Kidney (tissue), 14 donors: ENCODE measurements around the gene GFOD2. TPM values are rescaled to one million over a fixed set of nuclear protein-coding genes. Genes with fewer than 3 reads are reported as not detected.

Source experiments
- DNase-seq, 5 donors: peaks; one replicate each; pipeline ENCODE4 v3.0.0-alpha.2; 2013 to 2020
- FAIRE-seq: peaks from 2 replicates; lab custom pipeline; 2012; peaks lifted over from hg19 to GRCh38; lab: Jason Lieb, UNC
- H3K27ac ChIP-seq, 2 donors: one replicate each; pipeline ENCODE4 v1.7.0; 2013; ENCODE audit warnings: low read depth in 2 of 2, low read length in 2 of 2, inconsistent platforms in 1 of 2
- H3K27me3 ChIP-seq: one replicate; pipeline ENCODE4 v1.7.1; 2013; ENCODE audit warnings: low read length, inconsistent platforms; ENCODE audit not compliant: control insufficient read depth, insufficient read depth
- H3K36me3 ChIP-seq, 3 donors: one replicate each; pipeline versions ENCODE4 v1.7.0 to v1.7.1; 2013; ENCODE audit warnings: low read length in 3 of 3, control low read depth in 1 of 3, inconsistent platforms in 1 of 3; ENCODE audit not compliant: insufficient read depth in 3 of 3, control insufficient read depth in 2 of 3
- H3K4me1 ChIP-seq, 3 donors: one replicate each; pipeline versions ENCODE4 v1.7.0 to v1.7.1; 2013; ENCODE audit warnings: low read length in 3 of 3, inconsistent platforms in 1 of 3, low read depth in 1 of 3; ENCODE audit not compliant: control insufficient read depth in 2 of 3, insufficient read depth in 2 of 3
- H3K4me3 ChIP-seq, 3 donors: one replicate each; pipeline versions ENCODE4 v1.7.0 to v1.8.1; 2013; ENCODE audit warnings: low read length in 3 of 3, control low read depth in 1 of 3, inconsistent platforms in 1 of 3
- H3K9ac ChIP-seq, 3 donors: one replicate each; pipeline versions ENCODE4 v1.7.0 to v1.7.1; 2013; ENCODE audit warnings: low read length in 3 of 3, control low read depth in 1 of 3, inconsistent platforms in 1 of 3
- H3K9me3 ChIP-seq, 3 donors: one replicate each; pipeline versions ENCODE4 v1.7.0 to v1.7.1; 2013; ENCODE audit warnings: low read length in 3 of 3, control low read depth in 1 of 3, inconsistent platforms in 1 of 3; ENCODE audit not compliant: control insufficient read depth in 2 of 3, insufficient read depth in 1 of 3
- intact Hi-C: fragments of 100-400 bp; cut with DNase I; formaldehyde crosslinking; loops from one replicate; pipeline ENCODE4 v1.11.1; 2022
- polyA plus RNA-seq: library from polyadenylated mRNA; stranded (reverse); fragments of 350-450 nt; fragmentation: Illumina TruSeq; extraction: RNeasy Lipid Tissue Mini Kit (QIAGEN cat#74804); gene quantifications from one replicate; pipeline ENCODE4 v1.2.3, GENCODE V29; 2014; ENCODE audit warnings: low read depth, low replicate concordance; ENCODE audit not compliant: insufficient read depth
- total RNA-seq: library from RNA; stranded (reverse); fragmentation: NEBNext Ultra II Directional; extraction: Animal tissue kit (Norgen Biotek cat#: 25700); gene quantifications from one replicate; pipeline ENCODE4 v1.2.1, GENCODE V29; 2021
- TF ChIP-seq, protein P1 (sequence below): IDR thresholded peaks from 3 replicates; pipeline ENCODE4 v1.5.1; 2012; ENCODE audit warnings: mild to moderate bottlenecking, moderate library complexity, borderline replicate concordance; ENCODE audit not compliant: insufficient read depth; ENCODE audit errors: extremely low read depth
- donor health status: control.
- donor health status: control.
- donor health status: control.
- donor health status: control.
- donor health status: control.
- donor health status: DM: yes; HTN: yes; CAD: no.
- donor health status: Normal renal cell carcinoma (clear cell type).

GFOD2 gene
- total and polyA plus RNA-seq, 2 donors from 2014 or later = 14.5 to 24.5 TPM

- Histone ChIP-seq H3K9ac (no peak overlapping the region), H3K4me1 (peaks cover 0 to 20% (median 19%) of the 10 kb centered on the region in 3 donors), H3K27me3 (no peaks in the 10 kb centered on the region), H3K9me3 (no peaks in the 10 kb centered on the region), H3K36me3 (no peaks in the 10 kb centered on the region), H3K27ac (no peak overlapping the region), H3K4me3 (no peak overlapping the region)
- TF ChIP-seq, protein P1, sequence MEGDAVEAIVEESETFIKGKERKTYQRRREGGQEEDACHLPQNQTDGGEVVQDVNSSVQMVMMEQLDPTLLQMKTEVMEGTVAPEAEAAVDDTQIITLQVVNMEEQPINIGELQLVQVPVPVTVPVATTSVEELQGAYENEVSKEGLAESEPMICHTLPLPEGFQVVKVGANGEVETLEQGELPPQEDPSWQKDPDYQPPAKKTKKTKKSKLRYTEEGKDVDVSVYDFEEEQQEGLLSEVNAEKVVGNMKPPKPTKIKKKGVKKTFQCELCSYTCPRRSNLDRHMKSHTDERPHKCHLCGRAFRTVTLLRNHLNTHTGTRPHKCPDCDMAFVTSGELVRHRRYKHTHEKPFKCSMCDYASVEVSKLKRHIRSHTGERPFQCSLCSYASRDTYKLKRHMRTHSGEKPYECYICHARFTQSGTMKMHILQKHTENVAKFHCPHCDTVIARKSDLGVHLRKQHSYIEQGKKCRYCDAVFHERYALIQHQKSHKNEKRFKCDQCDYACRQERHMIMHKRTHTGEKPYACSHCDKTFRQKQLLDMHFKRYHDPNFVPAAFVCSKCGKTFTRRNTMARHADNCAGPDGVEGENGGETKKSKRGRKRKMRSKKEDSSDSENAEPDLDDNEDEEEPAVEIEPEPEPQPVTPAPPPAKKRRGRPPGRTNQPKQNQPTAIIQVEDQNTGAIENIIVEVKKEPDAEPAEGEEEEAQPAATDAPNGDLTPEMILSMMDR = no peak
- FAIRE-seq (no peak), DNase-seq (no peak)
- intact Hi-C loops = loop anchor here (10.0 kb wide), 1 partner anchor 248 kb away; no protein-coding TSS in a partner anchor
Measured at GRCh38 chr16:67676516-67676915, 42.6 kb downstream of the GFOD2 start.

DNA sequence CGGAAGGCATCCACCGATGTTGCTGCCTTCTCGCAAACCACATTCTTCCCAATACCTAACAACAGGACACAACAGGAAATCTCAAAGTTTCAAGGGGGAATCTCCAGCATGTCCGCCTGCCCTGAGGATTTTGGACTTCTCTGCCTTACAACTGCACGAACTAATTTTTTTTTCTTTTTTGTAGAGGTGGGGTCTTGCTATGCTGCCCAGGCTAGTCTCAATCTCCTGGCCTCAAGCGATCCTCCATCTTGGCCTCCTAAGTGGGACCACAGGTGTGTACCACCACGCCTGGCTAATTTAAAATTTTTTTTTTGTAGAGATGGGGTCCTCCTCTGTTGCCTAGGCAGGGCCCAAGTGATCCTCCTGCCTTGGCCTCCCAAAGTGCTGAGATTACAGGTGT, 43.1 kb downstream of the GFOD2 start:
- FAIRE-seq = no peak
- no peak for DNase-seq
- TF ChIP-seq, protein P1 = no peak
- Histone ChIP-seq H3K36me3 (no peaks in the 10 kb centered on the region), H3K4me3 (no peak overlapping the region), H3K9me3 (no peaks in the 10 kb centered on the region), H3K27ac (peak overlapping the region in 1 of 2 donors; percentile 11), H3K9ac (no peak overlapping the region), H3K27me3 (no peaks in the 10 kb centered on the region), H3K4me1 (peaks cover 0 to 20% (median 19%) of the 10 kb centered on the region in 3 donors)
- intact Hi-C loops = loop anchor here (10.0 kb wide), 1 partner anchor 249 kb away; no protein-coding TSS in a partner anchor

- intact Hi-C loops = loop anchor here (10.0 kb wide), 1 partner anchor 249 kb away; no protein-coding TSS in a partner anchor
- peak overlapping the region in 1 of 2 donors; percentile 11 for H3K27ac ChIP-seq
- no peaks in the 10 kb centered on the region for H3K36me3 ChIP-seq
- H3K9ac ChIP-seq = no peak overlapping the region
- H3K4me1 ChIP-seq = peaks cover 0 to 20% (median 19%) of the 10 kb centered on the region in 3 donors
- TF ChIP-seq, protein P1 = no peak
- DNase-seq (peak in 1 of 5 donors; percentile 66), FAIRE-seq (no peak)
- no peaks in the 10 kb centered on the region for H3K27me3 ChIP-seq
- no peaks in the 10 kb centered on the region for H3K9me3 ChIP-seq
- H3K4me3 ChIP-seq = no peak overlapping the region
Measured at GRCh38 chr16:67675579-67675935, 43.6 kb downstream of the GFOD2 start.
